Uterus (tissue), 4 donors: ENCODE results near the gene ATAD1. TPM values are rescaled to one million over a fixed set of nuclear protein-coding genes. Genes with fewer than 3 reads are reported as not detected.
"Not testable (repeated sequence)": the region's sequence is repeated elsewhere in the genome, so short reads cannot be mapped to it uniquely, and the experiment has no call there.

ENCODE experiments used
- DNase-seq, 2 donors: peaks; one replicate each; pipeline ENCODE4 v3.0.0-alpha.2; 2019 to 2020
- H3K27ac ChIP-seq, 2 donors: fragments of 200-600 bp; sonication (generic); 1 replicate in 1 of 2; 2 replicates in 1 of 2; pipeline ENCODE4 v1.5.1; 2016 to 2018
- H3K27me3 ChIP-seq, 2 donors: fragments of 200-600 bp; sonication (generic); one replicate each; pipeline ENCODE4 v1.5.1; 2018 to 2019; ENCODE audit warnings: control low read depth in 1 of 2
- H3K36me3 ChIP-seq, 2 donors: fragments of 200-600 bp; sonication (generic); one replicate each; pipeline ENCODE4 v1.5.1; 2019; ENCODE audit warnings: control low read depth in 1 of 2
- H3K4me1 ChIP-seq, 2 donors: fragments of 200-600 bp; sonication (generic); one replicate each; pipeline ENCODE4 v1.5.1; 2018 to 2019; ENCODE audit warnings: control low read depth in 1 of 2
- H3K4me3 ChIP-seq, 2 donors: fragments of 200-600 bp; sonication (generic); 1 replicate in 1 of 2; 2 replicates in 1 of 2; pipeline ENCODE4 v1.5.1; 2018 to 2019; ENCODE audit warnings: mild to moderate bottlenecking in 1 of 2
- H3K9me3 ChIP-seq, 2 donors: fragments of 200-600 bp; sonication (generic); one replicate each; pipeline ENCODE4 v1.5.1; 2019; ENCODE audit warnings: control low read depth in 1 of 2
- CTCF ChIP-seq, 4 experiments: fragments of 200-600 bp in 2 of 4; fragments of 450-650 bp in 2 of 4; sonication (generic) in 2 of 4; IDR thresholded peaks; one replicate each; pipeline ENCODE4 v1.5.1; 2016 to 2019; ENCODE audit warnings: antibody characterized with exemption in 4 of 4, mild to moderate bottlenecking in 2 of 4, moderate library complexity in 1 of 4
- POLR2A ChIP-seq, 2 donors: fragments of 450-650 bp; IDR thresholded peaks; one replicate each; pipeline ENCODE4 v1.6.1; 2016; ENCODE audit warnings: antibody characterized with exemption in 2 of 2, mild to moderate bottlenecking in 1 of 2, moderate library complexity in 1 of 2
- intact Hi-C: fragments of 100-400 bp; cut with DNase I; formaldehyde crosslinking; loops from one replicate; pipeline ENCODE4 v1.15.1; 2023; ENCODE audit warnings: low total_unique reads
- total RNA-seq, 4 donors: library from RNA; depleted of rRNA in 3 of 4; stranded (reverse); fragments of >200 nt in 3 of 4; gene quantifications; one replicate each; pipeline versions ENCODE4 v1.1.0 to v1.2.4, GENCODE V29; 2014 to 2023
- donor health status: DM: yes; HTN: yes; CAD: no.

ATAD1 gene
- total RNA-seq, 4 donors from 2014 or later = 13.8 to 69.9 (median 31.5) TPM

GRCh38 chr10:87744606-87745005 lies 73.4 kb downstream of the ATAD1 start:
- Histone ChIP-seq H3K9me3 (no peaks in the 10 kb centered on the region), H3K4me1 (no peaks in the 10 kb centered on the region), H3K27ac (no peak overlapping the region), H3K4me3 (no peak overlapping the region), H3K27me3 (no peaks in the 10 kb centered on the region), H3K36me3 (no peaks in the 10 kb centered on the region)
- TF ChIP-seq POLR2A (IDR thresholded peaks at IDR 0.05) (no peak), CTCF (IDR thresholded peaks at IDR 0.05) (no peak)
- no peak for DNase-seq
- intact Hi-C loops = no loop called here

GRCh38 chr10:87742992-87743610 lies 74.9 kb downstream of the ATAD1 start:
- H3K27me3 ChIP-seq, DNase-seq, H3K4me3 ChIP-seq, intact Hi-C loops, H3K4me1 ChIP-seq, H3K9me3 ChIP-seq, H3K27ac ChIP-seq, H3K36me3 ChIP-seq: not testable (repeated sequence)

GRCh38 chr10:87740254-87740655 lies 77.8 kb downstream of the ATAD1 start:
- intact Hi-C loops = no loop called here
- no peaks in the 10 kb centered on the region for H3K36me3 ChIP-seq
- H3K4me1 ChIP-seq = no peaks in the 10 kb centered on the region
- TF ChIP-seq CTCF (IDR thresholded peaks at IDR 0.05) (no peak), POLR2A (IDR thresholded peaks at IDR 0.05) (no peak)
- H3K27me3 ChIP-seq = no peaks in the 10 kb centered on the region
- H3K9me3 ChIP-seq = no peaks in the 10 kb centered on the region
- H3K4me3 ChIP-seq = no peak overlapping the region
- no peak overlapping the region for H3K27ac ChIP-seq
- DNase-seq = no peak

DNA sequence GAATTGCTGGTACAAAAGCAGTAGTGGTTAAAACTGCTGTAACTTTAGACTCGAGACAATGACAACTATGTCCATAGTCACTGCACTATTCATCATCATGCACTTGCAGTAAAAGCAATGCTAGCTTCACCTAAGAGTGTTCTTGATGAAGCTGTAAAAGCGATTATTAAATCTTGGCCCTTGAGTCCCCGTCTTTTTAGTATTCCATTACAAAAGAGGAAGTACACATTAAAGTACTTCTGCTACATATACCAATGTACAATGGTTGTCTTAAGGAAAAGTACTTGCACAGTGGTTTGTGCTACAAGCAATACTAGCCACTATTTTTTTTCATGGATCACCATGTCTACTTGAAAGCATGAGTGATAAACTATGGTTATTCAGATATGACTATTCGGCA lies 78.3 kb downstream of the ATAD1 start:
- no peak for TF ChIP-seq POLR2A (IDR thresholded peaks at IDR 0.05)
- TF ChIP-seq CTCF (IDR thresholded peaks at IDR 0.05) = no peak
- no peaks in the 10 kb centered on the region for H3K9me3 ChIP-seq
- intact Hi-C loops = no loop called here

DNA sequence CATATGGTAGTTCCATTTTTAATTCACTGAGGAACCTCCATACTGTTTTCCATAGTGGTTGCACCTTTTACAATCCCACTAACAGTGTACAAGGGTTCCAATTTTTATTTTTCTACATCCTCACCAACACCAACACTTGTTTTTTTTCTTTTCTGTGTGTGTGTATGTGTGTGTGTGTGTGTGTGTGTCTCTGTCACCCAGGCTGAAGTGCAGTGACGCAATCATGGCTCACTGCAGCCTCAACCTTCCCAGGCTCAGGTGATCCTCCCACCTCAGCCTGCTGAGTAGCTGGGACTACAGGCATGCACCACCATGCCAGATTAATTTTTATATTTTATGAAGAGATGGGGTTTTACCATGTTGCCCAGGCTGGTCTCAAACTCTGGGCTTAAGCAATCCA lies 79.8 kb downstream of the ATAD1 start:
- H3K4me1 ChIP-seq, H3K4me3 ChIP-seq, H3K27me3 ChIP-seq, H3K36me3 ChIP-seq, H3K27ac ChIP-seq, H3K9me3 ChIP-seq, DNase-seq, intact Hi-C loops: not testable (repeated sequence)

More for the DNA sequence above, 78.3 kb downstream of the ATAD1 start:
- H3K27me3 ChIP-seq = no peaks in the 10 kb centered on the region
- H3K27ac ChIP-seq = no peak overlapping the region
- no peaks in the 10 kb centered on the region for H3K36me3 ChIP-seq
- H3K4me1 ChIP-seq = no peaks in the 10 kb centered on the region
- no peak for DNase-seq
- no peak overlapping the region for H3K4me3 ChIP-seq

- Histone ChIP-seq H3K4me3 (no peak overlapping the region), H3K9me3 (no peaks in the 10 kb centered on the region), H3K36me3 (no peaks in the 10 kb centered on the region), H3K27me3 (no peaks in the 10 kb centered on the region), H3K4me1 (no peaks in the 10 kb centered on the region), H3K27ac (no peak overlapping the region)
- intact Hi-C loops = no loop called here
- peak; percentile 19 to 34 for DNase-seq
- TF ChIP-seq CTCF (IDR thresholded peaks at IDR 0.05) (peak; percentile 67 to 80 (median 68)), POLR2A (IDR thresholded peaks at IDR 0.05) (no peak)
Observed at GRCh38 chr10:87734987-87735827, 82.8 kb downstream of the ATAD1 start.
